GM04504 (cell line): ENCODE results near the gene JMJD6.
"Not testable (repeated sequence)": the region's sequence is repeated elsewhere in the genome, so short reads cannot be mapped to it uniquely, and the experiment has no call there.

Experiments used
- DNase-seq: peaks from one replicate; pipeline ENCODE4 v3.0.0-alpha.2; 2012; ENCODE audit warnings: low read depth

JMJD6 gene

GRCh38 chr17:76736349-76737081, 10.1 kb upstream of the JMJD6 start:
- DNase-seq: no peak

DNA sequence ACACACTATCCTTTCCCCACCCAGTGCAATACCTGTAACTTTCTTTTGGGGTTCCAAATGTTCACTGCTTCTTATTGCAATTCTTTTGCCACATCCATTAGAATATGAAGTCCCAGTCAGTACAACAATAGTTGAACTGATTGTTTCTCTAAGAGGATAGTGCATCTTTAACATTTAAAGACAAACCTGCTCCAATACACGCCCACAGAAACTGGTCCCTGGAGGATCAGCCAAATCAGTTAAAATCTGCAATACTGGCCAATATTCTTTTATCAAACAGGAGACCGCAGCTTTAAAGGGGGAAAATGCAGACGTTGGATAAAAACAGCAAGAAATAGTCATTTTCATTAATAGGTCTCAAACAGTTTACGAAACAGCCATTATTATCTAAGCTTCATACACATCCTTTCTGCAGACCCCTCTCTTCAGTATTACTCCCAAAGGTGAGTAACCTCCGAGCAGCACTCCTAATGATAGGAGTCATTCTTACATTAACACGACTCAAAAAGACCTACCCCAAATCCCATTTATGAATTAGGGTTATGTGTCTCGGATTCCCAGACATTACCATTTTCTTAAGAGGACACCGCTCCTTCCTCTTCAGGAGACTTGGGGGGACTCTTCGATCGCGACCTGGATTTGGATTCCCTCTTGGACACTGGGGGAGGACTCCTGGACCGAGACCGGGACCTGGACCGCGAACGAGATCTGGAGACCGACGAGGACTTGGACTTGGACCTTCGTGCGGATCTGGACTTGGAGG, 9.4 kb upstream of the JMJD6 start:
- DNase-seq: no peak

DNA sequence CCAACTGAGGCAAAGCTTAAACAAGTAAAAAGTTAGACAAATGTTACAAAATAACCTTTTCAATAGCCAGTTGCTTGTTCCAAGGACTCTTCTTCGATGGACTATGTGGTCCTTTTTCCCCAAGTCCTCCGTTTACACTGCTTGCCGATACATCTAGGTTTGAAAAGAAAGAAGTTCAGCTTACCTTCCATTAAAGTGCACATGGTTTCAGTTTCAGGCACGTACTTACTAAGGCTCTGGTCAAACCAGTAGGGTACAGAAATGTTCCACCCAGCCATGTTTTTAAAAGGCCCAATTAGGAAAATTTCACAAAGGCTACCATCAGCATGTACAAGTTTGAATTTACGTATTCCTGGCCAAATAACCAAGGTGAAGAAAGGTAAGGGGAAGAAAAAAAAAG, 8.6 kb upstream of the JMJD6 start:
- no peak for DNase-seq

DNA sequence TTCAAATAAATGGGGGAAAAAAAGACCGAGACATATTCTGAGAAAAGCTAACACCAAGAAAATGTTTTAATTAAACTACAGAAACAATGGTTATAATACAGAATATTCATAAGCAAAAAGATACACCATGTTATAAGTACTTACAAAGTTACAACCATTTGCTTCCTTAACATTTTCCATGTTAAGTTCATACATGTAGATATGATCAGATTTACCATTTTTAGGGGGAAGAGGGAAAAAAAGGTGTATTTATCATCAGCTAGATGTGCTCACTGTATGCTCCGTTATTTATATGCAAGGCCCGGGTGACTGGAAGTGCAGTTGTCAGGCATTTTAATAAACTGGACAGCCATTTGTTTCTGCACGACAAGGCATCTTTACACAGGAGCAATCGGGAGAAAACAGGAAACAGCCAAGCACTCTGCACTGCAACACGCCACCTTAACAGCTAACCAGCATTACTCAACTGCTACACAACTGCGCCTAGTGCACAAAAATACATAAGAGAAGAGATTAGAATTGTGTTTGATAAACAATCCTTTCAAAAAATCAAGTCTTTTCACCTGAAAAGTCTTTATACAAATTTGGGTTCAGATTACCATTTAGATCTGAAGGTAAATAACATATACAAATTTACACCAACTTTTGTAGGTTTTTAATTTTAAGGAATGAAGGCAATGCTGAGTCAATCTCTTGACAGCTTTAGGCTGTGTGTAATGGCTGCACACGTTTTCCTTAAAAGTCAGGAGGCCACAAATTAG, 7.9 kb upstream of the JMJD6 start:
- DNase-seq: no peak

DNA sequence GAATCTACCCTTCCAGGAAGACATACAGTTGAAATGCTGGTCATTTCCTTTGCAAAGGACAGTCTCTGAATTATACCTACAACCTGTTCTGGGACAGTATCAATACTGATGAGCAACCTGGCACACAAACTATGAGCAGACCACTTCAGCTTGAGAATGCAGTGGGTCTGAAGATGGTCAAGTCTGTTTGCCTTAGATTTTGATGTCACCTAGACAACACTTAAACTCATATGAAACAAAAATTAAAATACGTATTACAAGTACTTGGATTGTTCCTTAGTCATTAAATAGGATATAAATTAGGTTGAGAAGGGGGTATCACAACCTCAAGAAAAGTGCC, 7.2 kb upstream of the JMJD6 start:
- DNase-seq: no peak

DNA sequence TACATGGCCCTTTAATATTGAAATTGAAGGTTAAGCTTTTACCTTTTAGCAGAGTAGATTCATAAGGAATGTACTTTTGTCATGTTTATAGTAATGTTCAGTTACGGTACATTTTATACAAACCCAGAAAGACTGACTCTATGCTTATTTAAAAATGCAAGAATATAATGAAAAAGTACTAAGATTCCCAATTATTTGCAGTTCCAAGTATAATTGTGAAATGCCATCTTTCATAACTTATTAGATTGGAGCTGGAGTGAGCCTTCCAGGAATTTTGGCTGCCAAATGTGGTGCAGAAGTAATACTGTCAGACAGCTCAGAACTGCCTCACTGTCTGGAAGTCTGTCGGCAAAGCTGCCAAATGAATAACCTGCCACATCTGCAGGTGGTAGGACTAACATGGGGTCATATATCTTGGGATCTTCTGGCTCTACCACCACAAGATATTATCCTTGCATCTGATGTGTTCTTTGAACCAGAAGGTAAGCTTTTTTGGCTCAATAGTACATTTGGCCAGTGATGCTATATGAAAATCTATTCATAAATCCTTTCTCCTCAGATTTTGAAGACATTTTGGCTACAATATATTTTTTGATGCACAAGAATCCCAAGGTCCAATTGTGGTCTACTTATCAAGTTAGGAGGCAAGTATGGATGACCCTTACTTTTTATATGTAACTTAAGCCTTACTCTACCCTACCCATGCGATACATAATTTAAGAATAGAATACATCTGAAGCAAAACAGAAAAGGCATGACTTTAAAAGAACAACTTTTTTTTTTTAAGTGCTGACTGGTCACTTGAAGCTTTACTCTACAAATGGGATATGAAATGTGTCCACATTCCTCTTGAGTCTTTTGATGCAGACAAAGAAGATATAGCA, 6.6 kb upstream of the JMJD6 start:
- DNase-seq: no peak

DNA sequence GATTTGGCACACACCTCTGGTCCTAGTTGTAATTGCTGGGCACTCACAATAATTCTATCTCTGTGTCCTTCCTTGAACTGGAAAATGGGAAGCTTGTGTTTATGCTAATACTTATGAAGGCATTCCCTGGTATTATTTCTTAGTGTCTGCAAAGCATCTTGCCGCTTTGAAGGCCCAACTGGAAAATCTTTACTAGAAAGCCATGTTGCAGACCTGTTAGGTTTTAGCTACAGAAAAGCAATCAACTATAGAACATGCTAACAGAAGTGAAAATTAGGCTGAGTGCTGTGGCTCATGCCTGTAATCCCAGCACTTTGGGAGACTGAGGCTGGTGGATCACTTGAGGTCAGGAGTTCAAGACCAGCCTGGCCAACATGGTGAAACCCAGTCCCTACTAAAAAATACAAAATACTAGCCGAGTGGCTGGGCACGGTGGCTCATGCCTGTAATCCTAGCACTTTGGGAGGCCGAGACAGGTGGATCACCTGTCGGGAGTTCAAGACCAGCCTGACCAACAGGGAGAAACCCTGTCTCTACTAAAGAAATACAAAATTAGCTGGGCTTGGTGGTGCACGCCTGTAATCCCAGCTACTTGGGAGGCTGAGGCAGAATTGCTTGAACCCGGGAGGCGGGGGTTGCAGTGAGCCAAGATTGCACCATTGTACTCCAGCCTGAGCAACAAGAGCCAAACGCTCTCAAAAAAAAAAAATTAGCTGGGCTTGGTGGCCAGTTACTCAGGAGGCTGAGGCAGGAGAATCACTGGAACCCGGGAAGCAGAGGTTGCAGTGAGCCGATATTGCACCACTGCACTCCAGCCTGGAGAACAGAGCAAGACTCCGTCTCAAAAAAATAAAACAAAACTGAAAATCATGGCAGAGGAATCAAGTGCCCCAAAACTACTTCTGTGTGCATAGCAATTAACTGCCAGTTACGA, 5.7 kb upstream of the JMJD6 start:
- not testable (repeated sequence) for DNase-seq

GRCh38 chr17:76727745-76728456, 1.5 kb upstream of the JMJD6 start:
- DNase-seq: no peak

DNA sequence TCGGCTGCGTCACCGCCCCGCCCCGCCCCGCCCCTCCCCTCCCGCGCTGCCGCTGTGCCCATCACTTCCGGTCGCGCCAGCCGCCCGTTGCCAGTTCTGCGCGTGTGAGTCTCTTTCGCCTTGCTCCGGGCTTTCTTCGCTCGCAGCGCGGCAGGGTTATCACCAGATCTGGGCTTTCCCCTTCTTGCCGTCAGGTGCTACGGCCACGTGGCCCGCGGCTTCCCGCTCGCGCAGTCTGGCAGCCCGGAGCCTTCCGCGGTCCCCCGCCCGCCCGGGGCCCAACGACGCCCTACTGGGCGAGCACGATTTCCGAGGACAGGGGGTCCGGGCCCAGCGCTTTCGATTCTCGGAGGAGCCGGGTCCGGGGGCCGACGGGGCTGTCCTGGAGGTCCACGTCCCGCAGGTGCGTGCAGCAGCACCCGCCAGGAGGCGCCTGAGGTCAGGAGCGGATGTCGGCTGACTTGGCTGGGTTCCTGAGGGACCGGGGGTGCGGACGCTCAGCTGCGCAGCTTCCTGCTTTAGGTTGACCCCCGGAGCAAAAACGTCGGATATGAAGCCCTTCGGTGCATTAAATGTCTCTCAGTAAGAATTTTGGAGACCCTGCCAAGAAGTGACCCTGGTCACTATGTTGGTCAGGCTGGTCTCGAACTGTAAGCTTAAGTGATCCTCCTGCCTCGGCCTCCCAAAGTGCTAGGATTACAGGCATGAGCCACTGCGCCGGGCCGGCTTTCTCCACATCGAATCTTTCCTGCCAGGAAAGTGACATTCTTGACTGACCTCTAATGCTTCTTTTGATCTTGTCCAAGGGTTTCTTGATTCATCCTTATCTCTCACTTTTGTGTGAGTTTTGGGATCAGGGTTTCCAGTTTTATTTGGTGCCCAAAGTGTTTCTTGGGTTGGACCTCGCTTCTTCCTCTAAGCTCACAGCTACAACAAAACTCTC, 641 bp upstream of the JMJD6 start, which contains the start of gene METTL23:
Gene METTL23, plus strand, starts transcription at position 64 of the 943 bp plus-strand sequence. CDS start 2,872 bp downstream, outside the sequence.
- no peak for DNase-seq

GRCh38 chr17:76725580-76726230, 701 bp downstream of the JMJD6 start:
- DNase-seq: no peak

DNA sequence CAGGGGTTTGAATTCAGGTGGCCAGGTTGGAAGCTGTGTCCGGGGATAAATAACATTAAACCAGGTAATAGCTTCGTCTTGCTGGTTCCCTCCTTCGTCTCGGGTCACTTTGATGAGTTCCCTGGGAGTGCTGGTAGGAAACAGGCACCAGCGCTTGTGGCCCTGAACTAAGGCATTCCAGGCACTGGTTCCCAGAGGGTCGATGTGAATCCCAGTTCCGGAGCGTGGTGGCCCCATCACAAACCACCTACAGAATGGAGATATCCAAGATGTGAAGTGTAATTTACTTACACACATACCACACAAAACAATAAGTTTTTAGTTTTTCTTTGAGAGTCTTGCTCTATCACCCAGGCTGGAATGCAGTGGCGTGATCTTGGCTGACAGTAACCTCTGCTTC, 2.6 kb downstream of the JMJD6 start:
- DNase-seq: no peak

- not testable (repeated sequence) for DNase-seq
These were observed 3.4 kb downstream of the JMJD6 start for GRCh38 chr17:76722977-76723376.

DNA sequence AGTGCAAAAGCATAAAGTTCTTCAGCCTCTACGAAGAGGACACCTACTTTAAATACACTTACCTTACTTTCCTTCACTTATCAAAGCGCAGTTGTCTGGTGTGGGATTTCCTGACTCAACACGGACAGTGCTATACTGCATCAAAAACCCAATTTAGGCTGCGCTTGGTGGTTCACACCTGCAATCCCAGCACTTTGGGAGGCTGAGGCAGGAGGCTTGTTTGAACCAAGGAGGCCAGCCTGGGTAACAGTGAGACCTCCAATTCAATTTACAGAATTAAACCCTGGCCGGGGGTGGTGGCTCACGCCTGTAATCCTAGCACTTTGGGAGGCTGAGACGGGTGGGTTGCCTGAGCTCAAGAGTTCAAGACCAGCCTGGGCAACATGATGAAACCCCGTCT, 4.1 kb downstream of the JMJD6 start:
- no peak for DNase-seq

GRCh38 chr17:76721463-76721862, 4.9 kb downstream of the JMJD6 start:
- DNase-seq: no peak

DNA sequence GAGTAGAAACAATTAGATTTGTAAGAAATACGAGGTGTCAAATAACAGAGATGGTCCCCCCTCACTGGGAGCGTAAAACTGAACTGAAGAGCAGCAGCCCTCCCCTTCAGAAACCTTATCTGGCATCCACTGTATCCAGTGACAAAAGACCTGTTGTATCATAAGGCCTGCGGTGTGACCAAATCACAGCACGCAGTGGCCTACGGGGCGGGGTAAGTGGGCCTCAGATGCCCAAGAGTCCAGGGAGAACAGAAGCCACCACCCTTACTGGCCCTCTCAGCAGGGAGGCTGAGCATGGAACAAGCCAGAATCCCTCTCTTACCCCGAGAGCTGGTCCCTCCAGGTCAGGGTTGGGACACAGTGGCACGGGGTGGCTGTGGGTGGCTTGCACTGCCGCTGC, 5.5 kb downstream of the JMJD6 start:
- no peak for DNase-seq

- no peak for DNase-seq
These were observed 6.2 kb downstream of the JMJD6 start for GRCh38 chr17:76720211-76720610.

- no peak for DNase-seq
These were observed 7.9 kb downstream of the JMJD6 start for GRCh38 chr17:76718516-76718915.

DNA sequence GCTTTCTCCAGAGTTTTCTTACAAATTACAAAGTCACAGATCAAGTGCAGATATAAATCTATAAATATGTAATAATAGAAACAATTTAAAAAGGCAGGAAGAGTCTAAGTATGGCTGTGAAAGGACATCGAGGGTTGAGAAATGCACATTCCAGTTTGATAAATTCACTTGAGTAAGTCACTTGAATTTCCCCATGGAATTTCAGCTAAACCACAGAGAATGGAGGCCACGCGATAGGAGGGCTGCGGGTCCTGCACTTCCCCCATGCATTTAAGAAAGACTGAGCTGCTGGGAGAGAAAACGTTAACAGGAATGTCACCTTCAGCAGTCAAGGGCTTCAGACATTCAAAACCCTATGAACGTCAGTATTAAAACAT, 9.6 kb downstream of the JMJD6 start:
- peak; percentile 80 for DNase-seq
